ENCODE data around the gene ZNRD2.

GRCh38 chr11:65548395-65548794 lies 21.9 kb upstream of the ZNRD2 start:
- TF ChIP-seq CTCF (conservative IDR thresholded peaks at IDR 0.05; ENCODE audit: low read depth, low read length), result no peak
- no peak for TF ChIP-seq EZH2 (IDR thresholded peaks at IDR 0.05; ENCODE audit: low read length, unreplicated experiment)
- no peak for TF ChIP-seq EZH2phosphoT487 (IDR thresholded peaks at IDR 0.05; ENCODE audit: borderline replicate concordance, low read length)
